ENCODE data around the gene ADAMTS17. TPM values are rescaled to one million over a fixed set of nuclear protein-coding genes. Genes with fewer than 3 reads are reported as not detected.

ADAMTS17 gene
- total RNA-seq, 4 donors from 2014 or later, result 6.0 to 17.6 (median 8.2) TPM

GRCh38 chr15:100018191-100018590 lies 323.6 kb downstream of the ADAMTS17 start:
- Histone ChIP-seq H3K27me3 (no peaks in the 10 kb centered on the region), H3K4me1 (no peaks in the 10 kb centered on the region), H3K4me3 (no peak overlapping the region), H3K27ac (no peak overlapping the region), H3K36me3 (no peaks in the 10 kb centered on the region), H3K9me3 (no peaks in the 10 kb centered on the region)
- in situ Hi-C loops (cut with MboI; ENCODE audit: low pct_ligation_motif_present in 1 of 4, low pct_unique_long_range_greater_than_20kb in 1 of 4, low sequenced_read_pairs in 3 of 4), result no loop called here
- 71 to 72% methylated on average over 4 of the region's 4 CpGs for WGBS, 2 donors (ENCODE audit: low coverage in 1 of 2)
- TF ChIP-seq EP300 (IDR thresholded peaks at IDR 0.05; ENCODE audit: low read depth), result no peak
- TF ChIP-seq POLR2A (IDR thresholded peaks at IDR 0.05), result no peak
- TF ChIP-seq, protein P1, sequence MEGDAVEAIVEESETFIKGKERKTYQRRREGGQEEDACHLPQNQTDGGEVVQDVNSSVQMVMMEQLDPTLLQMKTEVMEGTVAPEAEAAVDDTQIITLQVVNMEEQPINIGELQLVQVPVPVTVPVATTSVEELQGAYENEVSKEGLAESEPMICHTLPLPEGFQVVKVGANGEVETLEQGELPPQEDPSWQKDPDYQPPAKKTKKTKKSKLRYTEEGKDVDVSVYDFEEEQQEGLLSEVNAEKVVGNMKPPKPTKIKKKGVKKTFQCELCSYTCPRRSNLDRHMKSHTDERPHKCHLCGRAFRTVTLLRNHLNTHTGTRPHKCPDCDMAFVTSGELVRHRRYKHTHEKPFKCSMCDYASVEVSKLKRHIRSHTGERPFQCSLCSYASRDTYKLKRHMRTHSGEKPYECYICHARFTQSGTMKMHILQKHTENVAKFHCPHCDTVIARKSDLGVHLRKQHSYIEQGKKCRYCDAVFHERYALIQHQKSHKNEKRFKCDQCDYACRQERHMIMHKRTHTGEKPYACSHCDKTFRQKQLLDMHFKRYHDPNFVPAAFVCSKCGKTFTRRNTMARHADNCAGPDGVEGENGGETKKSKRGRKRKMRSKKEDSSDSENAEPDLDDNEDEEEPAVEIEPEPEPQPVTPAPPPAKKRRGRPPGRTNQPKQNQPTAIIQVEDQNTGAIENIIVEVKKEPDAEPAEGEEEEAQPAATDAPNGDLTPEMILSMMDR (IDR thresholded peaks at IDR 0.05), result no peak
- no peak for TF ChIP-seq POLR2AphosphoS5 (IDR thresholded peaks at IDR 0.05)
- intact Hi-C loops (cut with DNase I; ENCODE audit: low total_unique reads), result no loop called here
- DNase-seq, result no peak

- 87% methylated on average over 7 of the region's 7 CpGs; no CpG with 5 or more reads in 1 of the 2 donors for WGBS, 2 donors (ENCODE audit: low coverage in 1 of 2)
- in situ Hi-C loops (cut with MboI; ENCODE audit: low pct_ligation_motif_present in 1 of 4, low pct_unique_long_range_greater_than_20kb in 1 of 4, low sequenced_read_pairs in 3 of 4), result no loop called here
- Histone ChIP-seq H3K27me3 (no peaks in the 10 kb centered on the region), H3K27ac (no peak overlapping the region), H3K4me1 (no peaks in the 10 kb centered on the region), H3K36me3 (no peaks in the 10 kb centered on the region), H3K9me3 (no peaks in the 10 kb centered on the region), H3K4me3 (no peak overlapping the region)
- no peak for DNase-seq
- TF ChIP-seq, protein P1 (IDR thresholded peaks at IDR 0.05), result no peak
- TF ChIP-seq EP300 (IDR thresholded peaks at IDR 0.05; ENCODE audit: low read depth) (no peak), POLR2AphosphoS5 (IDR thresholded peaks at IDR 0.05) (no peak), POLR2A (IDR thresholded peaks at IDR 0.05) (no peak)
- intact Hi-C loops (cut with DNase I; ENCODE audit: low total_unique reads), result no loop called here
Measured at GRCh38 chr15:100017140-100017539, 324.6 kb downstream of the ADAMTS17 start.

GRCh38 chr15:100016632-100017031 lies 325.1 kb downstream of the ADAMTS17 start:
- TF ChIP-seq EP300 (IDR thresholded peaks at IDR 0.05; ENCODE audit: low read depth) (no peak), POLR2AphosphoS5 (IDR thresholded peaks at IDR 0.05) (no peak), POLR2A (IDR thresholded peaks at IDR 0.05) (no peak)
- TF ChIP-seq, protein P1 (IDR thresholded peaks at IDR 0.05), result no peak
- no peak for DNase-seq
- intact Hi-C loops (cut with DNase I; ENCODE audit: low total_unique reads), result no loop called here
- in situ Hi-C loops (cut with MboI; ENCODE audit: low pct_ligation_motif_present in 1 of 4, low pct_unique_long_range_greater_than_20kb in 1 of 4, low sequenced_read_pairs in 3 of 4), result no loop called here
- no peaks in the 10 kb centered on the region for H3K4me1 ChIP-seq
- no peaks in the 10 kb centered on the region for H3K27me3 ChIP-seq
- H3K9me3 ChIP-seq, result no peaks in the 10 kb centered on the region
- no peaks in the 10 kb centered on the region for H3K36me3 ChIP-seq
- no peak overlapping the region for H3K27ac ChIP-seq
- WGBS, 2 donors (ENCODE audit: low coverage in 1 of 2), result 92% methylated on average over 3 of the region's 3 CpGs; no CpG with 5 or more reads in 1 of the 2 donors
- H3K4me3 ChIP-seq, result no peak overlapping the region

- in situ Hi-C loops (cut with MboI; ENCODE audit: low pct_ligation_motif_present in 1 of 4, low pct_unique_long_range_greater_than_20kb in 1 of 4, low sequenced_read_pairs in 3 of 4), result no loop called here
- no peak for DNase-seq
- Histone ChIP-seq H3K27ac (no peak overlapping the region), H3K36me3 (no peaks in the 10 kb centered on the region), H3K4me1 (no peaks in the 10 kb centered on the region), H3K27me3 (no peaks in the 10 kb centered on the region), H3K9me3 (no peaks in the 10 kb centered on the region), H3K4me3 (no peak overlapping the region)
- 56% methylated on average over 1 of the region's 1 CpG; no CpG with 5 or more reads in 1 of the 2 donors for WGBS, 2 donors (ENCODE audit: low coverage in 1 of 2)
- intact Hi-C loops (cut with DNase I; ENCODE audit: low total_unique reads), result no loop called here
- TF ChIP-seq POLR2A (IDR thresholded peaks at IDR 0.05) (no peak), POLR2AphosphoS5 (IDR thresholded peaks at IDR 0.05) (no peak)
- TF ChIP-seq, protein P1 (IDR thresholded peaks at IDR 0.05), result no peak
Measured at GRCh38 chr15:100011235-100011634, 330.5 kb downstream of the ADAMTS17 start.
